ENCODE results near the gene RFX2. TPM values are rescaled to one million over a fixed set of nuclear protein-coding genes. Genes with fewer than 3 reads are reported as not detected.
A peak's percentile ranks its signal among the peaks of the same experiment; 100 is the strongest.

Gene RFX2
- polyA plus RNA-seq (ENCODE audit: low read depth in 6 of 6), result 1 to 10 TPM in 4 of 6 donors, under 1 TPM in 2; 0.89 to 5.9 (median 1.2) TPM

- H3K9me3 Mint-ChIP-seq, result peaks cover 0 to 3% (median 0%) of the 10 kb centered on the region in 7 donors
- peaks cover 17 to 27% (median 26%) of the 10 kb centered on the region in 3 donors for H3K4me1 Mint-ChIP-seq
- peaks cover 26 to 40% (median 29%) of the 10 kb centered on the region in 3 donors for H3K27me3 Mint-ChIP-seq
- H3K4me3 Mint-ChIP-seq, result peak within 1 kb of the TSS; percentile 73 to 95 (median 92)
- ATAC-seq (ENCODE audit: low read depth in 2 of 2) (peak; percentile 92), DNase-seq (peak; percentile 99)
- H3K27ac Mint-ChIP-seq, result peak within 1 kb of the TSS; percentile 72 to 96 (median 88)
- no peaks in the 10 kb centered on the region for H3K36me3 Mint-ChIP-seq
Observed at GRCh38 chr19:6110360-6110977, at the start of gene RFX2. RFX2 (minus strand) TSS chr19:6110500; CDS start chr19:6047496, 63,004 bp downstream.

GRCh38 chr19:6156033-6156432 lies 45.7 kb upstream of the RFX2 start:
- Mint-ChIP-seq H3K36me3 (peaks cover 0 to 8% of the 10 kb centered on the region in 2 donors), H3K4me3 (no peak overlapping the region), H3K27ac (no peak overlapping the region), H3K4me1 (peaks cover under 1 to 6% (median 2%) of the 10 kb centered on the region in 3 donors), H3K9me3 (peaks cover 5 to 24% (median 16%) of the 10 kb centered on the region in 7 donors), H3K27me3 (peaks cover 0 to 17% (median 3%) of the 10 kb centered on the region in 3 donors)
- ATAC-seq (ENCODE audit: low read depth in 2 of 2) (no peak), DNase-seq (no peak)

GRCh38 chr19:6150289-6150688 lies 40.0 kb upstream of the RFX2 start:
- DNase-seq (no peak), ATAC-seq (ENCODE audit: low read depth in 2 of 2) (no peak)
- peaks cover 5 to 24% (median 12%) of the 10 kb centered on the region in 3 donors for H3K27me3 Mint-ChIP-seq
- H3K36me3 Mint-ChIP-seq, result no peaks in the 10 kb centered on the region
- no peak overlapping the region for H3K4me3 Mint-ChIP-seq
- no peaks in the 10 kb centered on the region for H3K4me1 Mint-ChIP-seq
- peaks cover 0 to 17% (median 0%) of the 10 kb centered on the region in 7 donors for H3K9me3 Mint-ChIP-seq
- H3K27ac Mint-ChIP-seq, result no peak overlapping the region

- Mint-ChIP-seq H3K4me3 (no peak overlapping the region), H3K4me1 (peaks cover 5 to 9% (median 9%) of the 10 kb centered on the region in 3 donors), H3K36me3 (no peaks in the 10 kb centered on the region), H3K27me3 (peaks cover 0 to 21% (median 17%) of the 10 kb centered on the region in 3 donors), H3K9me3 (peaks cover 0 to 3% (median 0%) of the 10 kb centered on the region in 7 donors), H3K27ac (no peak overlapping the region)
- ATAC-seq (ENCODE audit: low read depth in 2 of 2) (no peak), DNase-seq (no peak)
Observed at GRCh38 chr19:6141217-6141616, 30.9 kb upstream of the RFX2 start.

- Mint-ChIP-seq H3K27me3 (peaks cover 0 to 12% (median 2%) of the 10 kb centered on the region in 3 donors), H3K36me3 (no peaks in the 10 kb centered on the region), H3K9me3 (peaks cover 0 to 3% (median 0%) of the 10 kb centered on the region in 7 donors), H3K4me1 (peaks cover 5 to 9% (median 9%) of the 10 kb centered on the region in 3 donors), H3K4me3 (no peak overlapping the region), H3K27ac (no peak overlapping the region)
- DNase-seq, result no peak
- ATAC-seq (ENCODE audit: low read depth in 2 of 2), result no peak
Observed at GRCh38 chr19:6138511-6138910, 28.2 kb upstream of the RFX2 start.

- Mint-ChIP-seq H3K4me3 (no peak overlapping the region), H3K9me3 (peaks cover 0 to 3% (median 0%) of the 10 kb centered on the region in 7 donors), H3K4me1 (peaks cover 5 to 9% (median 9%) of the 10 kb centered on the region in 3 donors), H3K27me3 (peaks cover 0 to 11% (median 0%) of the 10 kb centered on the region in 3 donors), H3K36me3 (no peaks in the 10 kb centered on the region), H3K27ac (peak overlapping the region in 3 of 6 donors; percentile 53 to 81 (median 66))
- DNase-seq (no peak), ATAC-seq (ENCODE audit: low read depth in 2 of 2) (peak in 1 of 2 donors; percentile 38)
Observed at GRCh38 chr19:6138066-6138465, 27.8 kb upstream of the RFX2 start.

- no peak overlapping the region for H3K27ac Mint-ChIP-seq
- ATAC-seq (ENCODE audit: low read depth in 2 of 2) (no peak), DNase-seq (no peak)
- no peaks in the 10 kb centered on the region for H3K27me3 Mint-ChIP-seq
- peaks cover 0 to 5% (median 1%) of the 10 kb centered on the region in 7 donors for H3K9me3 Mint-ChIP-seq
- H3K4me1 Mint-ChIP-seq, result peaks cover 5 to 6% (median 6%) of the 10 kb centered on the region in 3 donors
- H3K36me3 Mint-ChIP-seq, result no peaks in the 10 kb centered on the region
- no peak overlapping the region for H3K4me3 Mint-ChIP-seq
Observed at GRCh38 chr19:6133231-6133630, 22.9 kb upstream of the RFX2 start.

- Mint-ChIP-seq H3K27ac (no peak overlapping the region), H3K9me3 (peaks cover 0 to 9% (median 7%) of the 10 kb centered on the region in 7 donors), H3K4me3 (no peak overlapping the region), H3K27me3 (no peaks in the 10 kb centered on the region), H3K4me1 (no peaks in the 10 kb centered on the region), H3K36me3 (no peaks in the 10 kb centered on the region)
- ATAC-seq (ENCODE audit: low read depth in 2 of 2) (no peak), DNase-seq (no peak)
Observed at GRCh38 chr19:6132482-6132881, 22.2 kb upstream of the RFX2 start.

- DNase-seq (no peak), ATAC-seq (ENCODE audit: low read depth in 2 of 2) (no peak)
- H3K36me3 Mint-ChIP-seq, result no peaks in the 10 kb centered on the region
- no peaks in the 10 kb centered on the region for H3K4me1 Mint-ChIP-seq
- no peaks in the 10 kb centered on the region for H3K27me3 Mint-ChIP-seq
- H3K4me3 Mint-ChIP-seq, result no peak overlapping the region
- peaks cover 0 to 9% (median 7%) of the 10 kb centered on the region in 7 donors for H3K9me3 Mint-ChIP-seq
- no peak overlapping the region for H3K27ac Mint-ChIP-seq
Observed at GRCh38 chr19:6127716-6128335, 17.5 kb upstream of the RFX2 start.

- H3K9me3 Mint-ChIP-seq, result peaks cover 0 to 9% (median 7%) of the 10 kb centered on the region in 7 donors
- no peaks in the 10 kb centered on the region for H3K36me3 Mint-ChIP-seq
- peaks cover 0 to 8% (median 5%) of the 10 kb centered on the region in 3 donors for H3K27me3 Mint-ChIP-seq
- ATAC-seq (ENCODE audit: low read depth in 2 of 2) (peak; percentile 51 to 60), DNase-seq (no peak)
- H3K4me3 Mint-ChIP-seq, result no peak overlapping the region
- H3K27ac Mint-ChIP-seq, result peak overlapping the region in 2 of 6 donors; percentile 15 to 31
- H3K4me1 Mint-ChIP-seq, result no peaks in the 10 kb centered on the region
Observed at GRCh38 chr19:6126335-6126974, 16.2 kb upstream of the RFX2 start.

- Mint-ChIP-seq H3K9me3 (peaks cover 0 to 9% (median 7%) of the 10 kb centered on the region in 7 donors), H3K27me3 (peaks cover 3 to 8% (median 5%) of the 10 kb centered on the region in 3 donors)
- ATAC-seq (ENCODE audit: low read depth in 2 of 2), result peak; percentile 80 to 82
Observed at GRCh38 chr19:6125571-6125989, 15.3 kb upstream of the RFX2 start.

GRCh38 chr19:6119031-6119430 lies 8.7 kb upstream of the RFX2 start:
- Mint-ChIP-seq H3K27me3 (peaks cover 20 to 42% (median 30%) of the 10 kb centered on the region in 3 donors), H3K27ac (no peak overlapping the region), H3K9me3 (peaks cover 2 to 18% (median 14%) of the 10 kb centered on the region in 7 donors), H3K4me3 (no peak overlapping the region), H3K4me1 (no peaks in the 10 kb centered on the region), H3K36me3 (peaks cover 0 to 13% of the 10 kb centered on the region in 2 donors)
- DNase-seq (no peak), ATAC-seq (ENCODE audit: low read depth in 2 of 2) (no peak)

More at GRCh38 chr19:6125571-6125989, 15.3 kb upstream of the RFX2 start:
- Mint-ChIP-seq H3K27ac (no peak overlapping the region), H3K36me3 (no peaks in the 10 kb centered on the region), H3K4me3 (no peak overlapping the region), H3K4me1 (no peaks in the 10 kb centered on the region)
- peak; percentile 58 for DNase-seq

GRCh38 chr19:6118043-6118442 lies 7.7 kb upstream of the RFX2 start:
- ATAC-seq (ENCODE audit: low read depth in 2 of 2), result no peak
- DNase-seq, result no peak
- Mint-ChIP-seq H3K36me3 (peaks cover 0 to 13% of the 10 kb centered on the region in 2 donors), H3K27me3 (peaks cover 25 to 49% (median 36%) of the 10 kb centered on the region in 3 donors), H3K4me1 (no peaks in the 10 kb centered on the region), H3K27ac (no peak overlapping the region), H3K9me3 (peaks cover 2 to 18% (median 14%) of the 10 kb centered on the region in 7 donors), H3K4me3 (no peak overlapping the region)

Measured in naive B cell (primary cell).